HepG2 (cell line): ENCODE data around the gene SPRYD4. TPM values are rescaled to one million over a fixed set of nuclear protein-coding genes. Genes with fewer than 3 reads are reported as not detected.

ENCODE experiments used
- BRD4 ChIP-seq: sonication (generic); formaldehyde crosslinking; IDR thresholded peaks from 2 replicates; pipeline ENCODE4 v1.4.0; 2020; ENCODE audit warnings: missing genetic modification reagents
- CENPT ChIP-seq: sonication (generic); formaldehyde crosslinking; IDR thresholded peaks from 2 replicates; pipeline ENCODE4 v1.8.0; 2022; ENCODE audit warnings: low read depth, mild to moderate bottlenecking, moderate library complexity, missing genetic modification reagents
- HMG20A ChIP-seq: IDR thresholded peaks from 2 replicates; pipeline ENCODE4 v1.6.1; 2016; ENCODE audit warnings: borderline replicate concordance
- HMGA1 ChIP-seq: sonication (generic); formaldehyde crosslinking; conservative IDR thresholded peaks from 2 replicates; pipeline ENCODE4 v1.4.0; 2020; ENCODE audit warnings: missing genetic modification reagents
- HNRNPL ChIP-seq: fragments of 200-400 bp; formaldehyde crosslinking; IDR thresholded peaks from 2 replicates; pipeline ENCODE4 v1.6.1; 2017; ENCODE audit warnings: mild to moderate bottlenecking, low read depth, low read length
- ISL2 ChIP-seq: sonication (generic); formaldehyde crosslinking; IDR thresholded peaks from 2 replicates; pipeline ENCODE4 v1.5.0; 2020; ENCODE audit warnings: missing genetic modification reagents
- MTA3 ChIP-seq: sonication (generic); formaldehyde crosslinking; IDR thresholded peaks from 2 replicates; pipeline ENCODE4 v1.4.0; 2020; ENCODE audit warnings: missing genetic modification reagents
- NFATC3 ChIP-seq: sonication (generic); formaldehyde crosslinking; IDR thresholded peaks from 2 replicates; pipeline ENCODE4 v1.5.1; 2020; ENCODE audit warnings: mild to moderate bottlenecking, missing genetic modification reagents
- PHF21A ChIP-seq: sonication (generic); formaldehyde crosslinking; IDR thresholded peaks from 2 replicates; pipeline ENCODE4 v1.5.0; 2020; ENCODE audit warnings: mild to moderate bottlenecking, missing genetic modification reagents
- PHF5A ChIP-seq: IDR thresholded peaks from one replicate; pipeline ENCODE4 v1.6.1; 2018; ENCODE audit warnings: low read depth, missing genetic modification reagents; ENCODE audit not compliant: unreplicated experiment
- SIN3A ChIP-seq: IDR thresholded peaks from 2 replicates; pipeline ENCODE4 v1.6.1; 2011; ENCODE audit warnings: low read depth, mild to moderate bottlenecking, control low read depth, low read length, borderline replicate concordance
- SNRNP70 ChIP-seq: fragments of 200-400 bp; formaldehyde crosslinking; IDR thresholded peaks from 2 replicates; pipeline ENCODE4 v1.6.1; 2017; ENCODE audit warnings: mild to moderate bottlenecking, low read depth, low read length, moderate library complexity
- TMF1 ChIP-seq: sonication (generic); formaldehyde crosslinking; IDR thresholded peaks from 2 replicates; pipeline ENCODE4 v1.8.1; 2022; ENCODE audit warnings: low read depth, missing genetic modification reagents
- ZNF180 ChIP-seq: sonication (generic); formaldehyde crosslinking; IDR thresholded peaks from 2 replicates; pipeline ENCODE4 v1.4.0; 2020; ENCODE audit warnings: low read depth, missing genetic modification reagents, borderline replicate concordance
- ZNF354B ChIP-seq: sonication (generic); formaldehyde crosslinking; IDR thresholded peaks from 2 replicates; pipeline ENCODE4 v1.8.0; 2022; ENCODE audit warnings: mild to moderate bottlenecking, missing genetic modification reagents
- ZNF383 ChIP-seq: sonication (generic); formaldehyde crosslinking; IDR thresholded peaks from 2 replicates; pipeline ENCODE4 v1.4.0; 2020; ENCODE audit warnings: missing genetic modification reagents, mild to moderate bottlenecking, borderline replicate concordance
- ZNF678 ChIP-seq: sonication (generic); formaldehyde crosslinking; IDR thresholded peaks from 2 replicates; pipeline ENCODE4 v1.4.0; 2020; ENCODE audit warnings: mild to moderate bottlenecking, missing genetic modification reagents
- polyA plus RNA-seq, 8 experiments: library from polyadenylated mRNA; depleted of rRNA in 3 of 8; stranded (reverse) in 7 of 8; unstranded in 1 of 8; fragments of >200 nt; fragmentation: Illumina TruSeq in 4 of 8; extraction: Trizol in 4 of 8; gene quantifications; 2 replicates each; pipeline versions ENCODE4 v1.2.1 to v1.2.3, GENCODE V29; 2011 to 2016; ENCODE audit warnings: low read depth in 4 of 8, missing spikeins in 1 of 8, mixed read lengths in 1 of 8; ENCODE audit not compliant: insufficient read depth in 1 of 8
- total RNA-seq, 5 experiments: library from RNA; depleted of rRNA; stranded (reverse); fragments of >200 nt; fragmentation: Illumina TruSeq; extraction: Trizol; gene quantifications; 2 replicates each; pipeline ENCODE4 v1.2.3, GENCODE V29; 2016; ENCODE audit warnings: low read depth in 1 of 5
- TF ChIP-seq, protein P1 (sequence below), 2 experiments: sonication (generic) in 1 of 2; formaldehyde crosslinking in 1 of 2; IDR thresholded peaks; 2 replicates each; pipeline versions ENCODE4 v1.4.0 to v1.6.1; 2016 to 2020; ENCODE audit warnings: borderline replicate concordance in 1 of 2, low read depth in 1 of 2, mild to moderate bottlenecking in 1 of 2, missing genetic modification reagents in 1 of 2
- TF ChIP-seq, protein P2 (sequence below): sonication (generic); formaldehyde crosslinking; IDR thresholded peaks from 2 replicates; pipeline ENCODE4 v1.8.0; 2022; ENCODE audit warnings: mild to moderate bottlenecking, missing genetic modification reagents, borderline replicate concordance
- TF ChIP-seq, protein P3 (sequence below): sonication (generic); formaldehyde crosslinking; IDR thresholded peaks from 2 replicates; pipeline ENCODE4 v1.5.1; 2020; ENCODE audit warnings: missing genetic modification reagents, mild to moderate bottlenecking, borderline replicate concordance

Gene SPRYD4
- total and polyA plus RNA-seq, 2 of the 13 experiments (the other 11 are each of a cell fraction or from before 2014, with no cell fraction given): 3.9 to 4.5 TPM

DNA sequence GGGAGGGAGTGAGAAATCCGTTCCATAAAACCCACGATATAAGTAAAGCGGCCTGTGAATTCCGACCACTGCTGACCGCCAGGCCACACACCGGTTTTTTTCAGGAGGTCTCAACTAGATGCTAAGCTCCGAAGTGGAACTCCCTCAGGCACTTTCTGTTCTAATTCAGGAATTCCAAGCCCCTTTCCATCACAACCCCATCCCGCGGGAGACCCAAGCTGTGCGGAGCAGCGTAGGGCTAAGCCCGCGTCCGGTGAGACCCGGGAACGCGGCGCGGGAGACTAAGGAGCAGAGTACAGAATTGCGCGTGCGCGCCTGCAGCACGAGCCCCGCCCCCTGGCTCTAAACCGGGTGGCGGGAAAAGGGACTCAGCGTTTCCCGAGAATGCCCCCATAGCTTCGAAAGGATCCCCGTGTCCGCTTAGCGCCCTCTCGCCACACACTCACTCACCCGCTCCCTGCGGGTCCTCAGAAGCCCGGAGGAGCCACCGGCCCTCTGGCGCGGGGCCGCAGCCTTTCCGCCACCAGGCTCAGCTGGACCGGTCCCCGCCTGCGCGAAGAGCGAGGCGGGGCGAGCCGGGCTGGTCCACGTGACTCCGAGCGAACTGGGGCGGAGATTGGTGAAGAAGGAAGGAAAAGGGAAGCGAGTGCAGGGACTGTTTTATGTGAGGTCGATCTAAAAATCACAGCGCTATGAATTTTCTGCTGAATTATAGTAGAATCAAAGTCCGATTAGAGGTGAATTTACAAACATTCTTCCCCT lies 19.3 kb upstream of the SPRYD4 start, which contains the start of gene TIMELESS (continued):
- TF ChIP-seq, protein P1, sequence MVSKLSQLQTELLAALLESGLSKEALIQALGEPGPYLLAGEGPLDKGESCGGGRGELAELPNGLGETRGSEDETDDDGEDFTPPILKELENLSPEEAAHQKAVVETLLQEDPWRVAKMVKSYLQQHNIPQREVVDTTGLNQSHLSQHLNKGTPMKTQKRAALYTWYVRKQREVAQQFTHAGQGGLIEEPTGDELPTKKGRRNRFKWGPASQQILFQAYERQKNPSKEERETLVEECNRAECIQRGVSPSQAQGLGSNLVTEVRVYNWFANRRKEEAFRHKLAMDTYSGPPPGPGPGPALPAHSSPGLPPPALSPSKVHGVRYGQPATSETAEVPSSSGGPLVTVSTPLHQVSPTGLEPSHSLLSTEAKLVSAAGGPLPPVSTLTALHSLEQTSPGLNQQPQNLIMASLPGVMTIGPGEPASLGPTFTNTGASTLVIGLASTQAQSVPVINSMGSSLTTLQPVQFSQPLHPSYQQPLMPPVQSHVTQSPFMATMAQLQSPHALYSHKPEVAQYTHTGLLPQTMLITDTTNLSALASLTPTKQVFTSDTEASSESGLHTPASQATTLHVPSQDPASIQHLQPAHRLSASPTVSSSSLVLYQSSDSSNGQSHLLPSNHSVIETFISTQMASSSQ (IDR thresholded peaks at IDR 0.05; ENCODE audit: low read depth): no peak
- TF ChIP-seq, protein P1 (CRISPR knock-in tag; IDR thresholded peaks at IDR 0.05; ENCODE audit: borderline replicate concordance): peak; percentile 12; the same call in 1 of the 2 replicates
- TF ChIP-seq NFATC3 (peak; percentile 77; the same call in 1 of the 2 replicates), PHF5A (peak; percentile 80), HNRNPL (0 out of 2 replicates have a peak, but pooled peaks have one; percentile 26), TMF1 (CRISPR knock-in tag) (peak; percentile 91), HMGA1 (CRISPR knock-in tag) (no peak), ZNF180 (no peak), HMG20A (CRISPR knock-in tag) (no peak), SIN3A (no peak), BRD4 (peak; percentile 18; the same call in 1 of the 2 replicates), ZNF383 (no peak), ZNF354B (CRISPR knock-in tag) (peak; percentile 92; the same call in 1 of the 2 replicates), ISL2 (CRISPR knock-in tag) (peak; percentile 73; the same call in 1 of the 2 replicates), PHF21A (CRISPR knock-in tag) (peak; percentile 72), ZNF678 (no peak; the same call in 1 of the 2 replicates), CENPT (CRISPR knock-in tag) (no peak), SNRNP70 (no peak), MTA3 (CRISPR knock-in tag) (no peak)
- TF ChIP-seq, protein P2, sequence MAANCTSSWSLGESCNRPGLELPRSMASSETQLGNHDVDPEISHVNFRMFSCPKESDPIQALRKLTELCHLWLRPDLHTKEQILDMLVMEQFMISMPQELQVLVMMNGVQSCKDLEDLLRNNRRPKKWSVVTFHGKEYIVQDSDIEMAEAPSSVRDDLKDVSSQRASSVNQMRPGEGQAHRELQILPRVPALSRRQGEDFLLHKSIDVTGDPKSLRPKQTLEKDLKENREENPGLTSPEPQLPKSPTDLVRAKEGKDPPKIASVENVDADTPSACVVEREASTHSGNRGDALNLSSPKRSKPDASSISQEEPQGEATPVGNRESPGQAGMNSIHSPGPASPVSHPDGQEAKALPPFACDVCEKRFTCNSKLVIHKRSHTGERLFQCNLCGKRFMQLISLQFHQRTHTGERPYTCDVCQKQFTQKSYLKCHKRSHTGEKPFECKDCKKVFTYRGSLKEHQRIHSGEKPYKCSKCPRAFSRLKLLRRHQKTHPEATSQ (CRISPR knock-in tag): peak; percentile 70; the same call in 1 of the 2 replicates
- TF ChIP-seq, protein P3, sequence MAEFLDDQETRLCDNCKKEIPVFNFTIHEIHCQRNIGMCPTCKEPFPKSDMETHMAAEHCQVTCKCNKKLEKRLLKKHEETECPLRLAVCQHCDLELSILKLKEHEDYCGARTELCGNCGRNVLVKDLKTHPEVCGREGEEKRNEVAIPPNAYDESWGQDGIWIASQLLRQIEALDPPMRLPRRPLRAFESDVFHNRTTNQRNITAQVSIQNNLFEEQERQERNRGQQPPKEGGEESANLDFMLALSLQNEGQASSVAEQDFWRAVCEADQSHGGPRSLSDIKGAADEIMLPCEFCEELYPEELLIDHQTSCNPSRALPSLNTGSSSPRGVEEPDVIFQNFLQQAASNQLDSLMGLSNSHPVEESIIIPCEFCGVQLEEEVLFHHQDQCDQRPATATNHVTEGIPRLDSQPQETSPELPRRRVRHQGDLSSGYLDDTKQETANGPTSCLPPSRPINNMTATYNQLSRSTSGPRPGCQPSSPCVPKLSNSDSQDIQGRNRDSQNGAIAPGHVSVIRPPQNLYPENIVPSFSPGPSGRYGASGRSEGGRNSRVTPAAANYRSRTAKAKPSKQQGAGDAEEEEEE (CRISPR knock-in tag): no peak; the same call in 1 of the 2 replicates
